Prostate gland (tissue), 2 donors: ENCODE results near the gene JAKMIP2.

Experiments used
- CTCF ChIP-seq, 4 experiments: fragments of 200-600 bp in 2 of 4; fragments of 450-650 bp in 2 of 4; sonication (generic) in 2 of 4; IDR thresholded peaks; 1 replicate in 3 of 4; 2 replicates in 1 of 4; pipeline ENCODE4 v1.5.1; 2016 to 2019; ENCODE audit warnings: antibody characterized with exemption in 4 of 4, mild to moderate bottlenecking in 2 of 4, moderate library complexity in 2 of 4
- POLR2A ChIP-seq: fragments of 450-650 bp; IDR thresholded peaks from one replicate; pipeline ENCODE4 v1.6.1; 2016; ENCODE audit warnings: antibody characterized with exemption, mild to moderate bottlenecking

- TF ChIP-seq POLR2A (no peak), CTCF (IDR thresholded peaks at IDR 0.05) (no peak)
These were observed 85.1 kb downstream of the JAKMIP2 start for GRCh38 chr5:147697380-147697779.
